GM19468 (cell line): ENCODE measurements around the gene CFAP251.
"Not testable (repeated sequence)": the region's sequence is repeated elsewhere in the genome, so short reads cannot be mapped to it uniquely, and the experiment has no call there.

Experiments
- ATAC-seq: cut with Tn5 transposase; IDR thresholded peaks from one replicate; pipeline ENCODE4 v1.9.1; 2021; ENCODE audit warnings: mild to moderate bottlenecking, moderate library complexity, moderate number of reproducible peaks; ENCODE audit not compliant: unreplicated experiment; ENCODE audit errors: extremely low read depth

Gene CFAP251

DNA sequence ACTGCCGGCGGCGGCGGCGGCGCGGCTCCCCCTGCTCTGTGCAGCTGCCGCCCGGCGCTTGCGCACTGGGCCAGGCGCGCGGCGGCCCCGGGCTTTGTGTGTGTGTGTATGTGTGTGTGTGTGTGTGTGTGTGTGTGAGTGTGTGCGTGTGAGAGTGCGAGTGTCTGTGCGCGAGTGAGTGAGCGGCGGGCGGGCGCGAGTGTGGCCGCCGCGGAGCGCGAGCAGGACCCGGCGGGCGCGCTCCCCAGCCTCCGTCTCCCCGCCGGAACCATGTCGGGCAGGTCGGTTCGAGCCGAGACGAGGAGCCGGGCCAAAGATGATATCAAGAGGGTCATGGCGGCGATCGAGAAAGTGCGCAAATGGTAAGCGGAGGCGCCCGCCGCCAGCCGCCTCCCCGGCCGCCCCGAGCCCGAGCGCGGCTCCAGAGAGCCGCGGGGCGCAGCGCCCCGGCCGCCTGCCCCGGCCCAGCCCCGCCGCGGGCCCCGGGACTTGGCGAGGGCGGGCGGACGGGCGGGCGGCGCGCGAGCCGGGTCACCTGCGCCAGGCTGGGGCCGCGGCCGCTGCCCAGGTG is 103.5 kb downstream of the CFAP251 start, which contains the start of gene BCL7A:
BCL7A (plus strand) TSS at position 63 of the 571 bp plus-strand sequence; CDS start at position 271, 208 bp downstream.
- no peak for ATAC-seq

DNA sequence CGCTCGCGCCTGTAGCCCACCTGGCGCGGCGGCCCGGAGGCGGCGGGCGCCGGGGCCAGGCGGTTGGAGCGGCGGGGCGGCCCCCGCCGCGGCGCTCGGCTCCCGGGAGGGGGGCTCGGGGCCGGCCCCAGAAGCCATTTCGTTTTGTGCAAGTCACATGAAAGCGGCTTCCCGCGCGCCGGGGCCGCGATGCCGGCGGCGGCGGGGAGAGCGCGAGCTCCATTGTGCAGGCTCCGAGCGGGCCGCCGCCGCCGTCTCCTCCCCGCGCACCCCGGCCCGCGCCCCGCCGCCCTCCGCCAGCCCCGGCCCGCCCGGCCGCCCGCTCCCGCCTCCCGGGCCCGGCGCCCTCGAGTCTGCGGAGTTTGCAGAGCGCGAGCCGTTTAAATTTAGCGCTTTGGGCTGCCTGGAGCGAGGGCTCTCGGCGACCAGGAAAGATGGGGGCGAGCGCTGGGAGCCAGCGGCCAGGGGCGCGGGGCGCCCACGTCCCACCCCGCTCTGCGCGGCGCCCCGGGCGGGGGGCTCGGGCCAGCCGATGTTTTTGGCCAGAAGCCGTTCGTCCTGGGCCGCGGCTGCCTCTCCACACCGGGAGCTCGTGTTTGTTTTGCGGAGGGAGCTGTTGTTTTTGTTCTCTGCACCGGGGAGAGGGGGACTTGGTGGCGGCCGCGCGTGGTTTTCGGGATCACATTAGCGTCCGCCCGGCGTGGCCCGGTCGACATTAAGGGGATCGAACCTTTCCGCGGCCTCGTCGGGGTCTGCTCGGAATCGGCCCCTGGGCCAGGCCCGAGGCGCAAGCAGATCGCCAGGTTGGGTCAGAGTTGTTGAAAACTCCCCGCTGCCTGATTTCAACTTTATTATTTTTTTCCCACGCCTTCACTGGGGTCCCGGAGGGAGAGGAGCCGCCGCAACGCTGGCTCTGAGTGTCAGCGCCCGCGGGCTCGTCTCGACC is 104.3 kb downstream of the CFAP251 start:
- ATAC-seq: no peak

DNA sequence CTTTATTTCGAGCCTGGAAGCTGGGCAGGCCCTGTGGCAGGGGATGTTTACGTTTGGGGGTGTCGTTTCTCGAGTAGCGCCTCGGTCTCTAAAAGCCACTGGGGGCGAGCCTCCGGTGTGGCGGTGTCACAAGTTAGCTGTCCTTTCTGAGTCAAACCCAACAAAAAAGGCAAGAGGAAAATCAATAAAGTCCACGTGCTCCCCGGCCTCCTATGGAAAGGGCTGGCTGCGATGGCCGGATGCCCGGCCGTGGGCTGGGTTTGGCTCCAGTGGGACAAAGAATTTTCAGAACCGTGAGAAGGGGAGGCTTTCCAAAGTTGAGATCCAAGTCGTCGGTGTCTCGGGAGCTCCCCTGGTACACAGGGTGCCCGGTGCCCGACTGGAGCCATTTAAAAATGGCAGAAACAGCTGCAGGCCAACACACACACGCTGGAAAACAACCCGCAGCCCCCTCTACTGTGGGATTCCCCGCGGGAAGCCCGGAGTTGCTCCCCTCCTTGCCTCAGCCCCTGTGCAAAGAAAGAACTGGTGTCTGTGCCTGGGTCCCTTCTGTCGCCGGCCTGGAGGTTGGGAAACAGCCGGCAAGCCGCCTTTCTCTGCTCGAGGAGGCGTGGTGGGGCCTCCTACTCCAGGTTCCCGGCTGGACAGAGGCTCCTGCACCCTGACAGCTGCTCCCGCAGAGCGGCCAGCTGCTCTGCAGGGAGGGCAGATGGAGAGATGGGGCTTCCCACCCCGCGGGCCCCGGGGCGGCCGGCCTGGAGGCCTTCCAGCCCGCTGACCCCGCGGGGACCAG is 105.1 kb downstream of the CFAP251 start:
- no peak for ATAC-seq

DNA sequence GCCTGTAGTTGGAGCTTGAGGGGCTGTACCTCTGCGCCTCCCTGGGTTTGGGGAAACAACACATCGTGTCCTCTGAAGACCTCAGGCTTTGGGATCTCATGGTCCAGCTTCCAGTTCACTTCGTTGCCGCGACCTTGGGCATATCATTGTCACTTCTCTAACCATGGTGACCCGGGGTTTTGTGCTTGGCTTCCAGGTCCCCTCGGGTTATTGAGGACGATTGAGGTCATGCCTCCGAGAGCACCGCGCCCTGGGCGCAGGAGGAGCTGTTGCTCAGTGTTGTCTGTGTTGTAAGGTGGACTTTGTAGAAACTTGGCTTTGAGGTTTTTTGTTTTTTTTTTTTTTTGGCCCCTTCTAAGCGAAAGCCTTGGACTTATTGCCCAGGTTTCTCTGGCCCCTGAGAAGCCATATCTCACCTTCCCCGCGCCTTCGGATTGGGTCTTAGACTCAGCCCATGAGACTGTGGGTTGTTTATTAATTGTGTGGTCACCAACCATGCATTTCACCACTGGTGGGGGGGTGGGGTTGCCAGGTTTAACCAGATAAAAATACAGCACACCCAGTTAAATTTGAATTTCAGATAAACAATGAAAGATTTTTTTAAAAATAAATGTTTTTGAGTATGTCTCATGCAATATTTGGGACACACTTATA is 105.9 kb downstream of the CFAP251 start:
- no peak for ATAC-seq

DNA sequence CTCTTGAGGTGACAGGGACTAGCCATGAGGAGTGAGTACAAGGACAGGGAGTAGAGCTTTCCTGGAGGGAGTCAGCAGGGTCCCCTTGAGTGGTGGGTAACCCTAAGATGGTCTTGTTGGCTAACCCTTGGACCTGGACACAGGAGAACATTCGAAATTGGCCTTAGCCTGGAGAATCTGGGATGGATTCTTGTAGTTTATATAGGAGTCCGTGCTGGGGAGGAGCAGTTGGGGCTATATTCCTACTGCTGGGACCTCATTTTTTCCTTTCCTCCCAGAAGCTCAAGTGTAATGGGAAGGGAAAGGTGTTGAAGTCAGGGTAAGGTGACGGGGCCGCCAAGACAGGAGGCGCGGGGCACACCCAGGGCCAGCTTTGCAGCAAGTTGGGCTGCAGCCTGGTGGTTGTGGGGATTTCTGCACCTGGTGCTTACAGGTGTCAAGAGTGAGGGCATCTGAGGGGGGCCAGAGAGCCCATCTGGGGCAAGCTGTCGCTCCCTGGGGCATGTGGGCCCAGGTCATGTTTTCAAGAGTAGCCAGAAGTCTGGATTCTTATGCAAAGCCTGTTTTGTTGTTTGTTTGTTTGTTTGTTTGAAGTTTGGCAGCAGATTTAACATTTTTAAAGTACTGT is 108.4 kb downstream of the CFAP251 start:
- no peak for ATAC-seq

DNA sequence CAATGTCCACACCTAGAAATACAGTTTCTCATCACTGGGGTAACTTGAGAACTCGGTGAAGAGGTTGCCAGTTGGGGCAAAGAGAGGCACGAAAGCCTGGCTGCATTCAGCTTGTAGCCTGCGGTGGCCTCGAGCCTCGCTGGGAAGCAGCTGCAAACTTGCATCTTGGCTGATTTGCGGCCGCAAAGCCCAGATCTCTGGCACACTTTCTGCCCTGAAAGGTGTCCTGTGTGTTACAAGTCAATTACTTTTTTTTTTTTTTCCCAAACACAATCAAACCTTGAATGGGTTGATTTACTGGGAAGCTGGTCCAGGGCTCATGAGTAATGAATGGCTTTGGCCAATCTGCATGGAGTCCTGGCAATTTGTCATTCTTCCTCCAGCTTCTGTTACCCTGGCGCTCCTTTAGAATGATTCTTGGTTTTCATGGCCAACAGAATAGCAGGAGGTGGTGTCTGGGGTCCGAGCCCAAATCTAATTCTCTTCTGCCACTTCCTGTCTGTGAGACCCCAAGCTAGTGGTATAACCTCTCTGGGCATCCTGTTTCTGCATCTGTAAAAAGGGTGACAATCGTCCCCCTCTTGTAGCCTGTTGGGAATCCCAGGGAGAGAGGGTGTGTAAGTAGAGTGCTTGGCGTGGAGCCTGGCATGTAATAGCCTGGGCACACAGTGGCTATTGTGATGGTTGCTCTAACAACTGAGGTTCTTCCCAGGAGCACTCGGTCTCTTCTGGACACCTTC is 109.9 kb downstream of the CFAP251 start:
- no peak for ATAC-seq

DNA sequence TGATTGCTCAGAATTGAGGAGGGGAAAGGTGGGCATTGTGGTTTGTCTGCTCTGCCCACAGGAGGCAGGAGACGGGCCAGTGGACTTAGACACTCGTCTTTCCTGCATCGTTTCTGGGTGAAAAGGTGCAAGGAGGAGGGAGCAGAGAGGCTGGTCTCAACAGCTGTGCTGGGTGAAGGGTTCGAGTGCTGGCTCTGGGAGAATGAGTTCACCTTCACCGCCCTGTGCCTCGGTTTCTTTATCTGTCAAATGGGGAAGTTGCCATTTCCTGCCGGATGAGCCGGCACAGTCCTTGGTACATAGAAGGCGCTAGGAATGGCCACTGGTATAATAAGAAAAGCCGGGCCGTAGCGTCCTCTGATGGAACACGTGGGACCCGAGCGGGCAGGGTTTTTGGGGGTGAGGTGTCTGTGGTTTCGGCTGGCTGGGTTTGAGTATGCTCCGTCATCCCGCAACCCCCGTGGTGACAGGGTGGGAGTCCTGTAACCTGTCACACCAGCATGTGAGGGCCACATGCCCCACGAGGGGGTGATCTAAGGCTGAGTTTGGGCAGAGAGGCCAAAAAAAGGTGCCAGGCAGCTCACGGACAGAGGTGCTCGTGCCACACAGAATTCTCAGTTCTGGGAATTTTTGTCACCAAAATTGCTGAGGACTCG is 110.6 kb downstream of the CFAP251 start:
- ATAC-seq: no peak

DNA sequence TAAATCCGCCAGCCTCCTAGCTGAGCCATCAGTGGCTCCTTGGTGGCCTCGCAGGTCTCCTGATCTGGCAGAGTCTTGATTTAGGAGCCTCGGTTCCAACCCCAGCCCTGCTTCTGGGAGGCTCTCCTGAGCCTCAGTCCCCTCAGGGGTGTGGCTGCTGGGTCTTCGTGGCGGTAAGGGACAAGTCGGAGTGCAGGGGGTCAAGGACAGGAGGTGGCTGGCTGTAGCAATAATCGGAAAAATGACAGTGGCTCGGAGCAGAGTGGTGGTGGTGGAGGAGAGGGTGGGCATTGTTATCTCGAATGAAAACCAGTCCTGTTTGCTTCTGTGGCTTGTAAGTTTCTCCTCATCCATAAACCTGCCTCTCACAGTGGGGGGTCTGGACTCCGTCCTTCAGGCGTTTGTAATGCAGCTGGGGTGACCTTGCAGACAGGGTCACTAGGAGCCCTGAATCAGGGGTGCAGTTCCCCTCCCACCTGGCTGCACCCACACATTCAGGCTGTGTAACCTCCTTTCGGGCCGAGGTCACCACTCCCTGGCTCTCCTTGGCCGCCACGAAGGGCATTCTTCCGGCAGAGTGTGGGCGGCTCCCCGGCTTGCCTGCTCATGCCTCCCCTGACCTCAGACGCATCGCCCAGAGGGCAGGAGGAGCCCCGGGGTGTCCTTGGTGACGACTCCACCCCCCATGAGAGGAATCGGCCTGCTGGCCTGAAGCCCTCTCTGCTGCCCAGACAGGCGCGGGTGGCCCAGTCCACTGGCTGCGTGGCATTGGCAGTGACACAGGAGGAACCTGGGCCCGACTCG is 111.4 kb downstream of the CFAP251 start:
- ATAC-seq: no peak

DNA sequence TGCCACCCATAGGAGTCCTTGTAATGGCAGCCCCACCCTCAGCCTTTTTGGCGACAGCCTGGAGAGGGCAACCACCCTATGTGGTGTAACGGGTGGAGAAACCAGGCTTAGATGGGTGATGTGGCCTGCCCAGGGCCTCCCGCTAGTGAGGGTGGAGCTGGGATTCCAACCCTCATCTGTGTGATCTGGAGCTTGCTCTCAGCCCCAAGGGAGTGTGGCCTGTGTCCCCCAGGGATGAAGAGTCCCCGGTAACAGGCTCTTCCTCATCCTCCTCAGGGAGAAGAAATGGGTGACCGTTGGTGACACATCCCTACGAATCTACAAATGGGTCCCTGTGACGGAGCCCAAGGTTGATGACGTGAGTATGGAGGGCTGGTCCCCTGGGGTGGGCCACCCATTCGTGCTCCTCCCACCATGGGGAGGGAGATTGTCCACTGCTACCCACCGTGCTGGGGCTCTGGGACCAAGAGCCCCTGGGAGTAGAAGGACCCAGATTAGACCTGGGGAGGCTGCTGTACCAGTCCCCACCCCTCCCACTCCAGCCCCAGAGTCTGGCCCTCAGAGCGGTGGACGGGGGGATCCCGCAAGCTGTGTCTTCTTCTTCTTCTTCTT is 112.1 kb downstream of the CFAP251 start:
- ATAC-seq: no peak

DNA sequence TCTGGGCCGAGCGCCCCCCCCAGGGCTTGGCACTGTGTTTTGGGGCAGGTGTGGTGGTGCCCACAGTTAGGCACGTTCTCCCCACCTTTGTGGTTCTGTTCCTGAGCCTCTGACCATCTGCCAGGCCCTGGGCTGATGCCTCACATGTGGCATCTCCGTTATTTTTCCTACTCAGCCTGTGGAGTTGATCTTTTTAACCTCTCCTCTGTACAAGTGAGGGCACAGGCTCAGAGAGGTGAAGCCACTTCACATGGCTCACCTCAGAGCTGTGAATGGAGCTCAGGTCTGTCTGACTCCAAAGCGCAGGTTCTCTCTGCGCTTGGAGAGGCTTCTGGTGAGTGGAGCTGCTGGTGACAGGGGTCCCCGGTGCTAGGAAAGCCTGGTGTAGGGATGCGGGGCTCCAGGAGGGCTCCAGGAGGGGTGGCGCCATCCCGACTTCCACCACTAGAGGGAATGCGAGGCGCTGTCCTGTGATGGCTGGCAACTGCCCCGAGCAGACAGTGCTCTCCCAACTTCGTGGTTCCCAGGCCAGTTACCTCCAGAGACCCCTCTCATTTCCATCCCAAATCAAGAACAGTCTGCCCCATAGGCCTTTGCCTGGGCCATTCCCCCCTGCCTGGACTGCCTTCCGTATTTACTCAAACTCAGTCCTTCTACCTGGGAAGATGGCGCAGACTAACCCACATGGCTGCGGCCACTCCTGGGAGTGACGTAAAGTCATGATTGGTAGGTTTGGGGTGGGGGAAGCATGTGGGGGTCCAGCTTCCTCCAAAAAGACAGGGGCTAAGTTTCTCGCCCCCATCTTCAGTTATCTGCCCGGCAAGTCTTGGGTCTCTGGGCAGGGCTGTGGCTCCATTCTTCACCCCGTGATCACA is 113.2 kb downstream of the CFAP251 start:
- ATAC-seq: no peak

DNA sequence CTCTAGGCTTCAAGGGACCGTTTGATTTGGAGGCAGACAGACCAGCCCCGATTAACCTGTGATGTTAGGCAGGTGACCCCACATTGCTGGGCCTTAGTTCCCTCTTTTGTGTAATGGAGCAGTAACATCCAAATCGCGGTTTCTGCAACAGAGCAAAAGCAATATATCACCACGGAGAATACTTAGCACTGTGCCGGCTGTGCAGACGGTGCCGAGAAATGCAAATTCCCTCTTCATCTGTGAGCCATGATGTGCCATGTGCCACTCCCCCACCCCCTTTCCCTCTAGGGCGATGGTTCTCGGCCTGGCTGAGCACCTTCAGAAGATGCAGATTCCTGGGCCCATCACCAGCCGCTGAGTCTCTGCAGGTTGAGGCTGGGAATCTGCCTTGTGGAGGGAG is 114.2 kb downstream of the CFAP251 start:
- no peak for ATAC-seq

DNA sequence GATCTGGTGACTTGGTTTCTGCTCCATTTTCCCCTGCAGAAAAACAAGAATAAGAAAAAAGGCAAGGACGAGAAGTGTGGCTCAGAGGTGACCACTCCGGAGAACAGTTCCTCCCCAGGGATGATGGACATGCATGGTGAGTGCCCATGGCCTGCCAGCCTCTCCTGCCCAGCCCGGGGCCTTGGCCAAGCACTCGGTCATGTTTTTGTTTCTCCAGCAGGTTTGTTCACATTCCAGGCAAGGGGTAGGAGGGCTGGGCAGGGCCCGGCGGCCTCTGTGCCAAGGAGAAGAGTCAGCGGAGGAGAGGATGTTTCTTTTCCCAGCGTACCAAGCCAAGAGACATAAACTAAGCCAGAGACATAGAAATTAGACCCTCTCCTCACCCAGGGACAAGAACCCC is 116.9 kb downstream of the CFAP251 start:
- no peak for ATAC-seq

DNA sequence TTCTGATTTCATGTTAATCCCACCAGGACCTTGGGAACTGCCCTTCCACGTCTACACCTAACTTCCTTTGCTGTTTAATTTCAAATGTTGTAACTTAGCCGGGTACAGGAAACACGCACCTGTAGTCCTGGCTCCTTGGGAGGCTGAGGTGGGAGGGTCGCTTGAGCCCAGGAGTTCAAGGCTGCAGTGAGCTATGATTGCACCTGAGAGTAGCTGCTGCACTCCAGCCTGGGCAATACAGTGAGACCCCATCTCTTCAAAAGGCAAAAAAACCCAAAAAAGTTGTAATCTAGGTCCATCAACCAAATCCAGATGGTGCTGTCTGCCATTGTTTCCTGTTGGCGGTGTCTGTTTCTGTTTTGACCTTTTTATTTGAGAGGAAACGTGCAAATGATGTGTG is 117.8 kb downstream of the CFAP251 start:
- no peak for ATAC-seq

DNA sequence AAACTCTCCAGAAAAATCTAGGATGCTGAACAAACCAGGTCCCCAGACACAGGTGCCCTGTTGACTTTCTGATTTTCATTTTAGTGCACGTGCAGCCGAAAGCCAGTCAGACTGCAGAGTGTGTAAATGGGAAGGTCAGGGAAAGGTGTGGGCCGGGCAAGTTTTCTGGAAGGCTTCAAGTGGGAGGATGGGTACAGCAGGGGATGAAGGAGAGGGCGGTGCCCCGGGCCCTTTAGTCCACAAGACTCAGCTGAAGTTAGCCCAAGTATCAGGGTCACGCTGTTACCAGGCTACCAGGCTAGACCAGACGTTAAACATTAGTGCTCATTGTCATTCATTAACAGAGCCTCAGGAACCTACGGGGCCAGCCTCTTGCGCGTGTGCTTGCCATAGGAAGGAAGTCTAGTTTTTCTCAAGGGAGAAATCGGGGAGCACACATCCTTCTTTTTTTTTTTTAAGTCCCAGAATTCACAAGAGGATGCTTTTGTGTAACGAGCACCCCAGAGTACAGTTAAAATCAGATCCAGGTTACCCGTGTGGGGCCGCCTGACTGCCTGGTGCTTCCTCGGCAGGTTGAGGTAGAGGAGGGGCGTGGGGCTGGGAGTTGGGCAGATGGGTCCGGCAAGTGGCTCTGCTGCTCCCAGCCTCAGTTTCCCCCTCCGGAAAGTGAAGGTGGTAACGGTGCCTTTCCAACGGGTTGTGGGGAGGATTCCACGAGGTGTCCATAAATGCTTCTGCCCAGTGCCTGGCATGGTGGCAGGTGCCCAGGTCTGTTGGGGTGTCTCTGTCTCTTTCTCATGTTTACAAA is 122.4 kb downstream of the CFAP251 start:
- no peak for ATAC-seq

DNA sequence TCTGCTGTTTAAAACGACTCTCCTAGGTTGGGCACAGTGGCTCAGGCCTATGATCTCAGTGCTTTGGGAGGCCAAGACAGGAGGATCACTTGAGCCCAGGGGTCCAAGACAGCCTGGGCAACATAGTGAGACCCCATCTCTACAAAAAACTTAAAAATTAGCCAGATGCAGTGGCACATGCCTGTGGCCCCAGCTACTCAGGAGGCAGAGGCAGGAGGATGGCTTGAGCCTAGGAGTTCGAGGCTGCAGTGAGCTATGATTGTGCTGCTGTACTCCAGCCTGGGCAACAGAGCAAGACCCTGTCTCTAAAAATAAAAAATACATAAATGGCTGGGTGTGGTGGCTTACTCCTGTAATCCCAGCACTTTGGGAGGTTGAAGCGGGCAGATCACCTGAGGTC is 123.1 kb downstream of the CFAP251 start:
- ATAC-seq: not testable (repeated sequence)

DNA sequence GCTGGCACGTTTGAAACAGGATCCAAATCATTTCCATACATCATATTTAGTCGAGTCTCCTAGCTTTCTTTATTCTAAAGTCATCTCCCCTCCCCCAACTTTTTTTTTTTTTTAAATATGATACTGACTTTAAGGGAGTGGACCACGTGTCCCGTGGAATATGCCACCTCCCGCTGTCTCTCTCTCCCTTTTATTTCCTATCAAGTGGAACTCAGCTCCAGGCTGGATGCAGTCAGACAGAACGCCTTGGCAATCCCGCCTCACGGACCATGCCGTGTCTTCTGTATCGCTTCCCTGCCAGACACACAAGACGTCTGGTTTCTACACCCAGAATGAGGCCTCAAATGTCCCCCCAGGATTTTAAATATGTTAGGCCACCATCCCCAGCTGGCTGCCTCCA is 124.5 kb downstream of the CFAP251 start:
- no peak for ATAC-seq
